T-helper 17 cell (primary cell): ENCODE results near the gene NUMB. TPM values are rescaled to one million over a fixed set of nuclear protein-coding genes. Genes with fewer than 3 reads are reported as not detected.
"Not testable (repeated sequence)": the region's sequence is repeated elsewhere in the genome, so short reads cannot be mapped to it uniquely, and the experiment has no call there.

Experiments used
- ATAC-seq: fragments of 150-1000 bp; cut with Tn5 transposase; 2 replicates; pipeline ENCODE4 v1.10.0; 2021; ENCODE audit warnings: mild to moderate bottlenecking, moderate library complexity
- DNase-seq, 3 donors: peaks; one replicate each; pipeline versions ENCODE4 v3.0.0 to v3.0.0-alpha.2; 2020 to 2021
- H3K9me3 ChIP-seq: one replicate; pipeline ENCODE4 v1.7.0; 2013; ENCODE audit warnings: low read length, mild to moderate bottlenecking; ENCODE audit not compliant: control insufficient read depth, poor library complexity, severe bottlenecking
- H3K27ac Mint-ChIP-seq: one replicate; pipeline ENCODE4 v1.8.0; 2022; ENCODE audit warnings: mild to moderate bottlenecking, moderate library complexity, mixed read lengths
- H3K27me3 Mint-ChIP-seq: one replicate; pipeline ENCODE4 v1.8.0; 2022; ENCODE audit warnings: mixed read lengths
- H3K36me3 Mint-ChIP-seq: one replicate; pipeline ENCODE4 v1.8.0; 2022; ENCODE audit warnings: low read depth, mixed read lengths
- H3K4me1 Mint-ChIP-seq: one replicate; pipeline ENCODE4 v1.8.0; 2022; ENCODE audit warnings: mild to moderate bottlenecking, mixed read lengths
- H3K4me3 Mint-ChIP-seq: one replicate; pipeline ENCODE4 v1.8.0; 2022; ENCODE audit warnings: mild to moderate bottlenecking, moderate library complexity, mixed read lengths
- total RNA-seq, 4 donors: library from RNA in 2 of 4; stranded (reverse) in 2 of 4; gene quantifications; one replicate each; pipeline ENCODE4 v1.2.3 and lab custom pipeline; 2022 to 2026

Gene NUMB
- total RNA-seq, 2 donors from 2014 or later: 38.8 to 45.7 TPM

DNA sequence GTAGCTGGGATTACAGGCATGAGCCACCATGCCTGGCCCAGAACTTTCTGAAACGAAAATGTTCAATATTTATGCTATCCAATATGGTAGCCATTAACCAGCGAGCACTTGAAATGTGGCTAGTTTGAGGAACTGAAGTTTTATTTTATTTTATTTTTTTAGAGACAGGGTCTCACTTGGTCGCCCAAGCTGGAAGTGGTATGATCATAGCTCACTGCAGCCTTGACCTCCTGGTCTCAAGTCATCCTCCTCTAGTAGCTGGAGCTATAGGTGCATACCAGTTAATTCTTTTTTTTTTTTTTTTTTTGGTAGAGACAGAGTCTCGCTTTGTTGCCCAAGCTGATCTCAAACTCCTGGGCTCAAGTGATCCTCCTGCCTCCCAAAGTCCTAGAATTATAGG is 73.3 kb downstream of the NUMB start:
- not testable (repeated sequence) for H3K4me1 Mint-ChIP-seq, H3K9me3 ChIP-seq, DNase-seq, H3K27me3 Mint-ChIP-seq, H3K27ac Mint-ChIP-seq, H3K4me3 Mint-ChIP-seq, ATAC-seq, H3K36me3 Mint-ChIP-seq

DNA sequence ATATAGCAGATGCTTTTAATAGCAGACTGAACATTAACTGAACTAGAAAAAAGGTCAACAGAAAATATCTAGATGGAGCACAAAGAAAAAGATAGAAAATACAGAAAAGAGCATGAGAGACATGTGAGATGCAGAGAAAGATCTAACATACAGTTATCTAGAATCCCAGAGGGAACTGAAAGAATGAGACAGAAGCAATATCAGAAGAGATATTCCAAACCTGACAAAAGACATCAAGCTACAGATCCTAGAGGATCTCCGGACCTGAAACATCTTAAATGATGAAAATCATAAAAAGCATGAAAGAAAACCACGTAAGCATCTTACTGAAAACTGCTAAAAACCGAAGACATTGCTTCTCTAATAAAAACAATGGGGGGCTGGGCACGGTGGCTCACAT is 75.0 kb downstream of the NUMB start:
- no peaks in the 10 kb centered on the region for H3K9me3 ChIP-seq
- Mint-ChIP-seq H3K4me1 (peaks cover 3% of the 10 kb centered on the region), H3K4me3 (no peak overlapping the region), H3K27ac (no peak overlapping the region), H3K27me3 (no peaks in the 10 kb centered on the region), H3K36me3 (no peaks in the 10 kb centered on the region)
- DNase-seq (no peak), ATAC-seq (no peak)

DNA sequence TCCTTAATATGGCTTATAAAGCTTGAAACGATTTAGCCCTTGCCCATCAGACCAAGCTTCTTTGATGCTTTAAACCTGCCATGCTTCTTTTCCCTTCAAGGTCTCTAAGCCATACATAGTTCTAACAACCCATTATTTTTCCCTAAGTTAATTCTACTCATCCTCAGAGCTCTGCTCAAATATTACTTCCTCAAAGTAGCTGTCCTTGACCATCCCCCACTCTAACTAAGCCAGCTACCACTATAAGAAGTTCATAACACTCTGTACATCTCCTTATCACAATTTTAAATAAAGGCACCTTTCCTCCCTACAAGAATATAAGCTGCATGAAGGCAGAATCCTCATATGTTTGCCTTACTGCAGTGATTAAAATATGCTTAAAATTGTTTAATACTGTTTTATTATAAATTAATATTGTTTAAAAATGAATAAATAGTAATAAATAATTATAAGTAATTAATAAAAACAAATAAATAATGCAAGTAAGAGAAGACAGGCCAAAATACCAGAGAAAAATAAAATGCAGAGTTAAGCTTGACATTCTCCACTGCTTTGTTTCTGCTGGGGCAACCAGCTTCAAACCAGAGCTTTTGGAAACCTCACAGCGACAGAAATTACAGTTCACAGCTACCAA is 76.8 kb downstream of the NUMB start:
- Mint-ChIP-seq H3K4me3 (no peak overlapping the region), H3K4me1 (peaks cover 3% of the 10 kb centered on the region), H3K36me3 (no peaks in the 10 kb centered on the region), H3K27ac (no peak overlapping the region), H3K27me3 (no peaks in the 10 kb centered on the region)
- no peaks in the 10 kb centered on the region for H3K9me3 ChIP-seq
- DNase-seq: no peak
- no peak for ATAC-seq

DNA sequence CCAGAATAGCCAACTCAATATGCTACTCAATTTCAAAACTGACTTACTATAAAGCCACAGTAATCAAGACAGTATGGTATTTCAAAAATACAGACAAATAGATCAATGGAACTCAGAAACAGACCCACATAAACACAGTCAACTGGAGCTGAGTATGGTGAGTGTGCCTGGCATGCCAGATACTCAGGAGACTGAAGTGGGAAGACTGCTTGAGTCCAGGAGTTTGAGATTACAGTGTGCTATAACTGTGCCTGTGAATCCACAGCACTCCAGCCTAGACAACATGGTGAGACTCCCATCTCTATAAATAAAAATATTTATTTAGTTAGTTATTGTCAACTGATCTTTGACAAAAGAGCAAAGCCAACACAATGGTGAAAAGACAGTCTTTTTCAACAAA is 81.8 kb downstream of the NUMB start:
- ATAC-seq (no peak), DNase-seq (no peak)
- H3K4me3 Mint-ChIP-seq: no peak overlapping the region
- H3K27me3 Mint-ChIP-seq: no peaks in the 10 kb centered on the region
- no peaks in the 10 kb centered on the region for H3K36me3 Mint-ChIP-seq
- peaks cover 3% of the 10 kb centered on the region for H3K4me1 Mint-ChIP-seq
- H3K27ac Mint-ChIP-seq: peak overlapping the region; percentile 66
- no peaks in the 10 kb centered on the region for H3K9me3 ChIP-seq

DNA sequence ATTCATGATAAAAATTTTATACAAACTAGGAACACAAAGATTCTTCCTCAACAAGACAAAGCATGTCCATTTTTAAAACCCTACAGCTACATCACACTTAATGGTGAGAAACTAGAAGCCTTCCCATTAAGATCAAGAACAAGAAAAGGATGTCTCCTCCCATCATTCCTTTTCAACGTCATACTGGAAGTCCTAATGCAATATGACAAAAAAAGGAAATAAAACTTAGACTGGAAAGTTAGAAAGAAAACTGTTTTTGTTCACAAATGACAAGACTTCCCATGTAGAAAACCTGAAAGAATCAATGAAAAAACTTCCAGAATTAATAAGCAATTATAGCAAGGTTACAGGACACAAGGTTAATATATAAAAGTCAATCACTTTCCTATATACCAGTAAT is 82.5 kb downstream of the NUMB start:
- no peaks in the 10 kb centered on the region for H3K9me3 ChIP-seq
- Mint-ChIP-seq H3K4me1 (peaks cover 4% of the 10 kb centered on the region), H3K27me3 (no peaks in the 10 kb centered on the region), H3K27ac (no peak overlapping the region), H3K4me3 (no peak overlapping the region), H3K36me3 (no peaks in the 10 kb centered on the region)
- ATAC-seq (no peak), DNase-seq (no peak)

DNA sequence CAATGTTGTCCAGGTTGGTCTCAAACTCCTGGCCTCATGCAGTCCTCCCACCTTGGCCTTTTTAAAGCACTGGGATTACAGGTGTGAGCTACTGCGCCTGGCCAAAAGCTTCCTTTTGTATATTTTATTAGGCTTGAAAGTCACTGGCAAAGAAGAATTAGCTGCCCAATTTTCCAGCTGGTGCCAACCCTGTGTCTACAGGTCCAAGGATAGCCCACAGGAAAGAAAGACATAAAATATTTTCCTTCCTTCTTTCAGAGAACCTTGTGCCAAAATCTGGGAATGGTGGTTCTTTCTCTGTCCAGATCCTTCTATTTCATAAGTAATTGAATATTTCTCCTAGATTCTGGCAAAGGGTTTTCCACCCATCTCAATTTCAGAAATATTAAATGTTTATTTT is 84.1 kb downstream of the NUMB start:
- no peak for DNase-seq
- Mint-ChIP-seq H3K27ac (no peak overlapping the region), H3K4me1 (peaks cover 2% of the 10 kb centered on the region), H3K27me3 (no peaks in the 10 kb centered on the region), H3K36me3 (no peaks in the 10 kb centered on the region), H3K4me3 (no peak overlapping the region)
- no peaks in the 10 kb centered on the region for H3K9me3 ChIP-seq
- no peak for ATAC-seq

DNA sequence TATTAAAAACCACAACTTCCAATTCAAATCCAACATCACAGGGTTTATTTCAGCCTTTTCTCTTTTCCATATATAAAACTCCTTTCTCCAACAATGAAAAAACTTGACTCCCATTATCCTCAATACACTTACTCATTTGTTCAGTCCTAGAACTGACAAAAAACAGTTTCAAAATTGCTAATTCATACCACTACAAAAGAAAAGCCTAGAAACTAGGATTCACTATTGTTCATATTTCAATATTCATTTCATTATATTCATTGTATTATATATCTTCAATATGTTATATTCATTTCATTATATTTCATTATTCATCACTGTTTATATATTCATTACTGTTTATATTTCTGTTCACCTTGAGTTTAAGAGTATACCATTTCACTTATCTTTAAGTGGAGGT is 85.8 kb downstream of the NUMB start:
- Mint-ChIP-seq H3K4me1 (peaks cover 2% of the 10 kb centered on the region), H3K27ac (no peak overlapping the region)
- ATAC-seq: no peak

DNA sequence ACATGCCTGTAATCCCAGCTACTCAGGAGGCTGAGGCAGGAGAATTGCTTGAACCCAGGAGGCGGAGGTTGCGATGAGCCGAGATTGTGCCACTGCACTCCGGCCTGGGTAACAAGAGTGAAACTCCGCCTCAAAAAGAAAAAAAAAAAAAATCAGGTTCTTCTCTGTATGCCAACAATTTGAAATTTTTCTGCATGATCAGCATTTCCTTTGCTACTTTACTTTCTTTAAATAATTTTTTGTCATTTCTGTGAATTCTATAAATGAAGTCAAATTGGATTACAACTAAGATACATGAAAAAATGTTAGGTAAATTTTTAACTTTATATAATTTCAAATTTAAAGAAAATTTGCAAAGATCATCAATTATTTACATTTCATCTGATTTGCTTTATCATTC is 87.8 kb downstream of the NUMB start:
- H3K27ac Mint-ChIP-seq: no peak overlapping the region
- peaks cover 2% of the 10 kb centered on the region for H3K4me1 Mint-ChIP-seq
- H3K9me3 ChIP-seq: no peaks in the 10 kb centered on the region
- DNase-seq: no peak
- H3K4me3 Mint-ChIP-seq: no peak overlapping the region
- ATAC-seq: no peak
- H3K36me3 Mint-ChIP-seq: no peaks in the 10 kb centered on the region
- H3K27me3 Mint-ChIP-seq: no peaks in the 10 kb centered on the region

More for the DNA sequence above, 85.8 kb downstream of the NUMB start:
- H3K27me3 Mint-ChIP-seq: no peaks in the 10 kb centered on the region
- no peak overlapping the region for H3K4me3 Mint-ChIP-seq
- no peak for DNase-seq
- no peaks in the 10 kb centered on the region for H3K9me3 ChIP-seq
- H3K36me3 Mint-ChIP-seq: no peaks in the 10 kb centered on the region

DNA sequence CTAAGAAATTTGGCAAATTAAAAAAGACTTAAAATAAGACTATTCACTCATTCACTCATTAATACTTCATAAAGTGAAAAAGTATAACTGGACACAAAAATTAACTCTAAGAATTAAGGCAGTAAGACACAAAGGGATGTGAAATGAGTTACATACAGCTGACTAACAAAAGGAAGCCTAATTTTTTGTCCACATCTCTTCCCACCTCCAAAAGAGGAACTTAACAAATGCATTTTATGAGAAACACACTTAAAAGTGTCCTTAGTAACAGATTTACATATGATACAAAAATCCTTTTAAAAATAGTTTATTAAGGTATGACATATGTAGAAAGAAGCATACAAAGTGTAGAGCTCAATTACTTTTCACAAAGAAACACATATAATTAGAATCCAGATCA is 88.9 kb downstream of the NUMB start:
- Mint-ChIP-seq H3K27me3 (no peaks in the 10 kb centered on the region), H3K36me3 (no peaks in the 10 kb centered on the region), H3K27ac (no peak overlapping the region), H3K4me3 (no peak overlapping the region), H3K4me1 (peaks cover 2% of the 10 kb centered on the region)
- no peaks in the 10 kb centered on the region for H3K9me3 ChIP-seq
- DNase-seq (no peak), ATAC-seq (no peak)

DNA sequence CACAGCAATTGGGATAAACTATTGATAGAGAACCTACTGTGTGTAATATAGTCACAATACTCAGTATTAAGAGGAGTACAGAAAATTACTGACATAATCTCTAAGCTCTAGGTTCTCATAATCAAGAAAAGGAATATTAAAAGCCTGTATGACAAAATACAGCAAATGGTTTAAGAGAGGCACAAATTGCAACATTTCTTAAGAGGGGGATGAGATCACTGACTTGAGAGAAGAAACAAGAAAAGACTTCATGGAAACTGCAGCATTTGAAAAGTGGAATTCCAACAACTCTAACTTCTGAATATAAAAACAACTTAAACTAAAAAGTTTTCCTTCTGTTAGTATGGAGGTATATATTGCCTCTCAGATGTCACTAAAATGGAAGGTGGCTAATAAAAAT is 89.7 kb downstream of the NUMB start:
- Mint-ChIP-seq H3K27me3 (no peaks in the 10 kb centered on the region), H3K36me3 (no peaks in the 10 kb centered on the region), H3K27ac (no peak overlapping the region), H3K4me3 (no peak overlapping the region), H3K4me1 (peaks cover 4% of the 10 kb centered on the region)
- no peaks in the 10 kb centered on the region for H3K9me3 ChIP-seq
- ATAC-seq (no peak), DNase-seq (no peak)

DNA sequence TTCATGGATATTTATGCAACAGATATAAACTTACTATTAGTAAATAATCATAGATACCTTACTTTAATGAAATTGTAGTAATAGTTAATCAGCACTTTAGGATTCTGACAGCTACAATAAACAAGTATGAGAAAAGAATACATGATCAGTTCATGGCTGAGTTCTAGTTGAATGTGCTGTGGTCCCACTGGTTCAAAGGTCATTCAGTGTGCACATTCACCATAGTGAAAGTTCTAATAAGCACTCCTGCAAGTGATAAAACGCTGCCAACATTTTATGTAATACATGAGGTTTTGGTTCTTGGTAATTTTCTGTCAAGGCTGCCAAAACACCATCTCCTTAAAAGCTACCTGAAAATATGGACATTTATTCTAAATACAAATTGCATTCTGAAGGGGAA is 92.6 kb downstream of the NUMB start:
- peaks cover 4% of the 10 kb centered on the region for H3K4me1 Mint-ChIP-seq
- no peak overlapping the region for H3K27ac Mint-ChIP-seq
- no peak for ATAC-seq

DNA sequence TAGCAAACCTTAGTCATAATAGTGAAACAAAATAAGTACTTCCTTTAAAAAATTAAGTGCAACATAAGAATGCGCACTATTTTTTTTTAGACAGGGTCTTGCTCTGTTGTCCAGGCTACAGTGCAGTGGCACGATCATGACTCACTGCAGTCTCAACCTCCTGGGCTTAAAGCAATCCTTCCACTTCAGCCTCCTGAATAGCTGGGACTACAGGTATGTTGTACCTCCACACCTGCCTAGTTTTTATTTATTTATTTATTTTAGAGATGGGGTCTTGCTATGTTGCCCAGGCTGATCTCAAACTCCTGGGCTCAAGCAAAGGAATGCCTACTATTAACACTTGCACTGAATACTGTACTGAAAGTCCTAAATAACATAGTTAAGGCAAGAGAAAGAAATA is 93.8 kb downstream of the NUMB start:
- Mint-ChIP-seq H3K36me3 (peaks cover 4% of the 10 kb centered on the region), H3K27ac (no peak overlapping the region), H3K4me1 (peaks cover 8% of the 10 kb centered on the region), H3K4me3 (no peak overlapping the region), H3K27me3 (no peaks in the 10 kb centered on the region)
- no peak for ATAC-seq
- DNase-seq: no peak
- H3K9me3 ChIP-seq: no peaks in the 10 kb centered on the region

More for the DNA sequence above, 92.6 kb downstream of the NUMB start:
- H3K4me3 Mint-ChIP-seq: no peak overlapping the region
- no peaks in the 10 kb centered on the region for H3K9me3 ChIP-seq
- no peaks in the 10 kb centered on the region for H3K36me3 Mint-ChIP-seq
- DNase-seq: no peak
- no peaks in the 10 kb centered on the region for H3K27me3 Mint-ChIP-seq

DNA sequence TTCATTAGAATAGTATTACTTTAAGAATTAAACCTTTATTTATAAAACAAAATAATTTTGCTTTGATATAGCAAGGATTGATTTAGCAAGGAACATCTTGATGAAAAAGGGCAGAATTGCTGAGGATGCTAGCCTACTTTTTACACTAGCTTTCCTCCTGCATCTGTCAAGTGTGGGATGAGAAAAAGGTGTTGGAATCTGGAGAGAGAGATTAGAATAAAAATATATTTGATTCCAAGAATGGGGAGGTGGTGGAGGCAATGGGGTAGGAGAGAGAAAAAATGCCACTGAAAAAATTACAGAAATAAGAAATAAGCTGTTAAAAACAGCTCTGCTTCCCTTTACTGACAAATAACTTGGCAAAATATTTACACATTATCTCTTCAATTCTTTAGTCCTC is 98.9 kb downstream of the NUMB start:
- Mint-ChIP-seq H3K27ac (peak overlapping the region; percentile 14), H3K27me3 (no peaks in the 10 kb centered on the region), H3K4me3 (no peak overlapping the region), H3K36me3 (peaks cover 6% of the 10 kb centered on the region), H3K4me1 (peaks cover 14% of the 10 kb centered on the region)
- no peak for ATAC-seq
- H3K9me3 ChIP-seq: no peaks in the 10 kb centered on the region
- DNase-seq: no peak

DNA sequence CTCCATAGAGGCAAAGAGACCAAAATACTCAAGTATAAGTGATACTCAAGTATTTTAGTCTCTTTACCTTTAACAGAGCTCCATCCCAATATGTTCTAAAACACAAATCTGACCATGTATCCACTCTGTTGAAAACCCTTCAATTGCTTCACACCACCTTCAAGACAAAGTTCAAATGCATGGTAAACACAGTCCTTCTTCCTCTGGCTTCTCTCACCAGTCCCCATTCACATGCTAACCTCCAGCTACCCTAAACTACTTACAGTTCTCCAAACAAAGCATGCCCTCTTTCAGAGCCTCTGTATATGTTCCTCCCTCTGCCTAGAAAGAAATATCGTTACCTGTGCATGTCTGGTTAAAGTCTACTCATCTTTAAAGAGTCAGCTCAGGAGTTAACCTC is 100.2 kb downstream of the NUMB start:
- Mint-ChIP-seq H3K27me3 (no peaks in the 10 kb centered on the region), H3K4me3 (no peak overlapping the region), H3K4me1 (peaks cover 12% of the 10 kb centered on the region), H3K27ac (peak overlapping the region; percentile 46), H3K36me3 (peaks cover 6% of the 10 kb centered on the region)
- DNase-seq (no peak), ATAC-seq (no peak)
- no peaks in the 10 kb centered on the region for H3K9me3 ChIP-seq
